Right atrium auricular region (tissue), 2 donors: Measurements from ENCODE around the gene RPA3. TPM values are rescaled to one million over a fixed set of nuclear protein-coding genes. Genes with fewer than 3 reads are reported as not detected.

ENCODE experiments used
- DNase-seq: peaks from one replicate; pipeline ENCODE4 v3.0.0-alpha.2; 2019; ENCODE audit warnings: low spot score
- H3K27ac ChIP-seq, 2 donors: fragments of 200-600 bp; sonication (generic); 1 replicate in 1 of 2; 2 replicates in 1 of 2; pipeline ENCODE4 v1.5.1; 2016 to 2019
- H3K27me3 ChIP-seq, 2 donors: fragments of 200-600 bp; sonication (generic); one replicate each; pipeline versions ENCODE4 v1.5.1 to v1.6.0; 2017 to 2019
- H3K36me3 ChIP-seq: fragments of 200-600 bp; sonication (generic); one replicate; pipeline ENCODE4 v1.5.1; 2016
- H3K4me1 ChIP-seq, 2 donors: fragments of 200-600 bp; sonication (generic); one replicate each; pipeline versions ENCODE4 v1.5.1 to v1.6.0; 2017 to 2019
- H3K4me3 ChIP-seq, 2 donors: fragments of 200-600 bp; sonication (generic); 1 replicate in 1 of 2; 2 replicates in 1 of 2; pipeline ENCODE4 v1.5.1; 2017 to 2019; ENCODE audit warnings: mild to moderate bottlenecking in 1 of 2, moderate library complexity in 1 of 2
- H3K9me3 ChIP-seq, 2 donors: fragments of 200-600 bp; sonication (generic); one replicate each; pipeline ENCODE4 v1.5.1; 2019
- CTCF ChIP-seq, 2 donors: fragments of 200-600 bp; sonication (generic); IDR thresholded peaks; one replicate each; pipeline ENCODE4 v1.5.1; 2019; ENCODE audit warnings: antibody characterized with exemption in 2 of 2
- total RNA-seq, 2 donors: library from RNA; depleted of rRNA; stranded (reverse); fragments of >200 nt; gene quantifications; one replicate each; pipeline ENCODE4 v1.1.0, GENCODE V29; 2016

Gene RPA3
- total RNA-seq, 2 donors from 2014 or later: 15.6 to 18.0 TPM

GRCh38 chr7:7672545-7673239, 45.7 kb downstream of the RPA3 start:
- no peaks in the 10 kb centered on the region for H3K4me1 ChIP-seq
- H3K36me3 ChIP-seq: no peaks in the 10 kb centered on the region
- H3K27ac ChIP-seq: no peak overlapping the region
- H3K4me3 ChIP-seq: no peak overlapping the region
- TF ChIP-seq CTCF (IDR thresholded peaks at IDR 0.05): no peak
- no peak for DNase-seq
- H3K27me3 ChIP-seq: no peaks in the 10 kb centered on the region
- no peaks in the 10 kb centered on the region for H3K9me3 ChIP-seq

GRCh38 chr7:7671361-7671760, 47.0 kb downstream of the RPA3 start:
- no peak overlapping the region for H3K27ac ChIP-seq
- no peaks in the 10 kb centered on the region for H3K27me3 ChIP-seq
- H3K36me3 ChIP-seq: no peaks in the 10 kb centered on the region
- no peak for DNase-seq
- no peak overlapping the region for H3K4me3 ChIP-seq
- H3K9me3 ChIP-seq: no peaks in the 10 kb centered on the region
- H3K4me1 ChIP-seq: no peaks in the 10 kb centered on the region
- TF ChIP-seq CTCF (IDR thresholded peaks at IDR 0.05): no peak

- H3K27ac ChIP-seq: no peak overlapping the region
- H3K4me3 ChIP-seq: no peak overlapping the region
- H3K4me1 ChIP-seq: no peaks in the 10 kb centered on the region
- H3K27me3 ChIP-seq: no peaks in the 10 kb centered on the region
- no peak for DNase-seq
- no peak for TF ChIP-seq CTCF (IDR thresholded peaks at IDR 0.05)
- H3K9me3 ChIP-seq: no peaks in the 10 kb centered on the region
- H3K36me3 ChIP-seq: no peaks in the 10 kb centered on the region
These were observed 47.9 kb downstream of the RPA3 start for GRCh38 chr7:7670490-7670889.

GRCh38 chr7:7668706-7669105, 49.7 kb downstream of the RPA3 start:
- H3K4me3 ChIP-seq: no peak overlapping the region
- DNase-seq: no peak
- H3K36me3 ChIP-seq: no peaks in the 10 kb centered on the region
- H3K9me3 ChIP-seq: no peaks in the 10 kb centered on the region
- no peaks in the 10 kb centered on the region for H3K27me3 ChIP-seq
- no peak for TF ChIP-seq CTCF (IDR thresholded peaks at IDR 0.05)
- H3K27ac ChIP-seq: no peak overlapping the region
- no peaks in the 10 kb centered on the region for H3K4me1 ChIP-seq

- Histone ChIP-seq H3K36me3 (no peaks in the 10 kb centered on the region), H3K27ac (no peak overlapping the region), H3K4me1 (no peaks in the 10 kb centered on the region), H3K27me3 (no peaks in the 10 kb centered on the region), H3K4me3 (no peak overlapping the region), H3K9me3 (no peaks in the 10 kb centered on the region)
- TF ChIP-seq CTCF (IDR thresholded peaks at IDR 0.05): no peak
- no peak for DNase-seq
These were observed 51.2 kb downstream of the RPA3 start for GRCh38 chr7:7667187-7667586.

- H3K27ac ChIP-seq: no peak overlapping the region
- H3K36me3 ChIP-seq: no peaks in the 10 kb centered on the region
- no peak for DNase-seq
- H3K27me3 ChIP-seq: no peaks in the 10 kb centered on the region
- no peak overlapping the region for H3K4me3 ChIP-seq
- no peaks in the 10 kb centered on the region for H3K9me3 ChIP-seq
- no peak for TF ChIP-seq CTCF (IDR thresholded peaks at IDR 0.05)
- no peaks in the 10 kb centered on the region for H3K4me1 ChIP-seq
These were observed 53.4 kb downstream of the RPA3 start for GRCh38 chr7:7665031-7665430.
